Mesenchymal stem cell (in vitro differentiated cells and primary cell): ENCODE data around the gene CXCL5.

Experiments
- DNase-seq: peaks from one replicate; pipeline ENCODE4 v3.0.0-alpha.2; 2013
- H2AFZ ChIP-seq: one replicate; pipeline ENCODE4 v1.6.1; 2013; ENCODE audit warnings: low read depth, mild to moderate bottlenecking, control low read depth, inconsistent platforms, low read length, moderate library complexity
- H2AK5ac ChIP-seq: 2 replicates; pipeline ENCODE4 v1.6.1; 2013; ENCODE audit warnings: low read length, moderate library complexity, mild to moderate bottlenecking, inconsistent platforms; ENCODE audit not compliant: severe bottlenecking
- H2BK120ac ChIP-seq: one replicate; pipeline ENCODE4 v1.6.1; 2013; ENCODE audit warnings: low read depth, mild to moderate bottlenecking, inconsistent platforms, low read length, moderate library complexity
- H2BK12ac ChIP-seq, 2 experiments: one replicate each; pipeline ENCODE4 v1.6.1; 2013; ENCODE audit warnings: inconsistent platforms in 2 of 2, low read length in 2 of 2, mild to moderate bottlenecking in 2 of 2, moderate library complexity in 2 of 2, control low read depth in 1 of 2
- H2BK15ac ChIP-seq: one replicate; pipeline ENCODE4 v1.6.1; 2013; ENCODE audit warnings: mild to moderate bottlenecking, low read depth, inconsistent platforms; ENCODE audit not compliant: poor library complexity, severe bottlenecking
- H2BK5ac ChIP-seq: 2 replicates; pipeline ENCODE4 v1.6.1; 2013; ENCODE audit warnings: low read depth, mild to moderate bottlenecking, low read length, control low read depth, inconsistent platforms; ENCODE audit not compliant: poor library complexity, severe bottlenecking
- H3K14ac ChIP-seq, 2 experiments: one replicate each; pipeline ENCODE4 v1.6.1; 2013; ENCODE audit warnings: inconsistent platforms in 2 of 2, low read length in 2 of 2, control low read depth in 1 of 2, mild to moderate bottlenecking in 1 of 2, moderate library complexity in 1 of 2
- H3K18ac ChIP-seq, 2 experiments: one replicate each; pipeline ENCODE4 v1.6.1; 2013; ENCODE audit warnings: inconsistent platforms in 2 of 2, low read length in 2 of 2, control low read depth in 1 of 2, low read depth in 1 of 2, mild to moderate bottlenecking in 1 of 2
- H3K23ac ChIP-seq, 2 experiments: one replicate each; pipeline ENCODE4 v1.6.1; 2013; ENCODE audit warnings: inconsistent platforms in 2 of 2, low read length in 2 of 2, mild to moderate bottlenecking in 2 of 2, moderate library complexity in 2 of 2, control low read depth in 1 of 2
- H3K27ac ChIP-seq: 2 replicates; pipeline ENCODE4 v1.5.1; 2013; ENCODE audit warnings: mild to moderate bottlenecking, moderate library complexity, low read length, control low read depth, inconsistent platforms; ENCODE audit not compliant: poor library complexity, severe bottlenecking
- H3K27me3 ChIP-seq, 2 experiments: 2 replicates each; pipeline versions ENCODE4 v1.6.1 to v1.7.0; 2013; ENCODE audit warnings: low read length in 2 of 2, mild to moderate bottlenecking in 2 of 2, moderate library complexity in 2 of 2, control low read depth in 1 of 2, inconsistent platforms in 1 of 2; ENCODE audit not compliant: control insufficient read depth in 1 of 2, insufficient read depth in 1 of 2
- H3K36me3 ChIP-seq, 2 experiments: 2 replicates each; pipeline versions ENCODE4 v1.6.1 to v1.7.0; 2013; ENCODE audit warnings: low read length in 2 of 2, control low read depth in 1 of 2, inconsistent platforms in 1 of 2, low read depth in 1 of 2, mild to moderate bottlenecking in 1 of 2; ENCODE audit not compliant: insufficient read depth in 2 of 2, control insufficient read depth in 1 of 2
- H3K4ac ChIP-seq, 2 experiments: one replicate each; pipeline ENCODE4 v1.6.1; 2013; ENCODE audit warnings: inconsistent platforms in 2 of 2, low read length in 2 of 2, mild to moderate bottlenecking in 2 of 2, moderate library complexity in 2 of 2, control low read depth in 1 of 2, low read depth in 1 of 2
- H3K4me1 ChIP-seq: 2 replicates; pipeline ENCODE4 v1.6.1; 2013; ENCODE audit warnings: low read depth, low read length, control low read depth; ENCODE audit not compliant: control insufficient read depth, insufficient read depth
- H3K4me2 ChIP-seq: 2 replicates; pipeline ENCODE4 v1.6.1; 2013; ENCODE audit warnings: low read length, mild to moderate bottlenecking, inconsistent platforms; ENCODE audit not compliant: poor library complexity, severe bottlenecking
- H3K4me3 ChIP-seq, 2 experiments: 2 replicates each; pipeline versions ENCODE4 v1.5.1 to v1.7.0; 2013; ENCODE audit warnings: low read length in 2 of 2, mild to moderate bottlenecking in 2 of 2, control low read depth in 1 of 2, low read depth in 1 of 2; ENCODE audit not compliant: insufficient read depth in 1 of 2
- H3K79me1 ChIP-seq: replicated peaks from 2 replicates; pipeline ENCODE4 v1.6.1; 2013; ENCODE audit warnings: mild to moderate bottlenecking, control low read depth, low read length, inconsistent platforms; ENCODE audit not compliant: poor library complexity, severe bottlenecking
- H3K9ac ChIP-seq: 2 replicates; pipeline ENCODE4 v1.7.0; 2013; ENCODE audit warnings: mild to moderate bottlenecking, low read length, moderate library complexity
- H3K9me3 ChIP-seq: 2 replicates; pipeline ENCODE4 v1.7.0; 2013; ENCODE audit warnings: mild to moderate bottlenecking, low read length; ENCODE audit not compliant: control insufficient read depth
- H4K8ac ChIP-seq: one replicate; pipeline ENCODE4 v1.6.1; 2013; ENCODE audit warnings: inconsistent platforms, mild to moderate bottlenecking, low read length, moderate library complexity
- H4K91ac ChIP-seq: one replicate; pipeline ENCODE4 v1.6.1; 2013; ENCODE audit warnings: mild to moderate bottlenecking, low read length, inconsistent platforms
- WGBS: methylation state at CpG from one replicate; pipeline ENCODE4 v1.1.7; 2013; ENCODE audit warnings: mixed read lengths; 5-methylcytosine and 5-hydroxymethylcytosine counted together

Gene CXCL5

GRCh38 chr4:74032064-74032463, 33.6 kb upstream of the CXCL5 start:
- peak; percentile 18 for DNase-seq
- no peak overlapping the region for H3K27ac ChIP-seq
- H3K9ac ChIP-seq = no peak overlapping the region
- no peaks in the 10 kb centered on the region for H3K4me1 ChIP-seq
- H3K4ac ChIP-seq = no peak overlapping the region
- H3K4me2 ChIP-seq = no peak overlapping the region
- H4K91ac ChIP-seq = no peak overlapping the region
- peak overlapping the region in 1 of 2 experiments; percentile 16 for H3K18ac ChIP-seq
- no peaks in the 10 kb centered on the region for H3K79me1 ChIP-seq
- no peak overlapping the region for H2BK5ac ChIP-seq
- H3K14ac ChIP-seq = no peak overlapping the region
- H2BK15ac ChIP-seq = no peak overlapping the region
- no peak overlapping the region for H2BK120ac ChIP-seq
- no peak overlapping the region for H2AK5ac ChIP-seq
- H2BK12ac ChIP-seq = peak overlapping the region in 1 of 2 experiments; percentile 18
- H3K36me3 ChIP-seq = no peaks in the 10 kb centered on the region
- H3K9me3 ChIP-seq = no peaks in the 10 kb centered on the region
- no peak overlapping the region for H3K23ac ChIP-seq
- no peak overlapping the region for H3K4me3 ChIP-seq
- no peak overlapping the region for H2AFZ ChIP-seq
- no peak overlapping the region for H4K8ac ChIP-seq
- H3K27me3 ChIP-seq = no peaks in the 10 kb centered on the region

- Histone ChIP-seq H3K79me1 (no peaks in the 10 kb centered on the region), H3K9ac (no peak overlapping the region), H3K36me3 (no peaks in the 10 kb centered on the region), H4K8ac (no peak overlapping the region), H3K4me2 (no peak overlapping the region), H2BK120ac (no peak overlapping the region), H3K4me3 (no peak overlapping the region), H3K27me3 (no peaks in the 10 kb centered on the region), H2AK5ac (no peak overlapping the region), H2BK15ac (no peak overlapping the region), H2BK5ac (no peak overlapping the region), H3K27ac (no peak overlapping the region), H3K9me3 (no peaks in the 10 kb centered on the region), H4K91ac (no peak overlapping the region), H3K14ac (no peak overlapping the region), H3K18ac (peak overlapping the region in 1 of 2 experiments; percentile 45), H3K23ac (no peak overlapping the region), H2AFZ (no peak overlapping the region), H3K4me1 (no peaks in the 10 kb centered on the region), H2BK12ac (no peak overlapping the region), H3K4ac (no peak overlapping the region)
- DNase-seq = no peak
Measured at GRCh38 chr4:74031576-74031975, 33.1 kb upstream of the CXCL5 start.

GRCh38 chr4:74030285-74030684, 31.8 kb upstream of the CXCL5 start:
- Histone ChIP-seq H3K4me3 (no peak overlapping the region), H3K23ac (no peak overlapping the region), H2AFZ (no peak overlapping the region), H3K18ac (no peak overlapping the region), H3K36me3 (no peaks in the 10 kb centered on the region), H4K8ac (no peak overlapping the region), H2BK12ac (no peak overlapping the region), H3K9ac (no peak overlapping the region), H3K27me3 (no peaks in the 10 kb centered on the region), H2BK5ac (no peak overlapping the region), H3K4ac (no peak overlapping the region), H3K14ac (no peak overlapping the region), H2BK120ac (no peak overlapping the region), H2BK15ac (no peak overlapping the region), H2AK5ac (no peak overlapping the region), H3K4me1 (no peaks in the 10 kb centered on the region), H3K4me2 (no peak overlapping the region), H3K9me3 (peaks cover 9% of the 10 kb centered on the region), H3K79me1 (no peaks in the 10 kb centered on the region), H3K27ac (no peak overlapping the region), H4K91ac (no peak overlapping the region)
- DNase-seq = no peak

GRCh38 chr4:74028504-74028903, 30.0 kb upstream of the CXCL5 start:
- H3K4ac ChIP-seq = no peak overlapping the region
- H3K18ac ChIP-seq = no peak overlapping the region
- no peak overlapping the region for H2BK120ac ChIP-seq
- H3K27me3 ChIP-seq = no peaks in the 10 kb centered on the region
- no peaks in the 10 kb centered on the region for H3K36me3 ChIP-seq
- WGBS = no CpG with 5 or more reads among the region's 1 CpG
- H2AK5ac ChIP-seq = no peak overlapping the region
- H3K79me1 ChIP-seq = no peaks in the 10 kb centered on the region
- no peak overlapping the region for H3K9ac ChIP-seq
- no peak overlapping the region for H4K8ac ChIP-seq
- H3K4me1 ChIP-seq = no peaks in the 10 kb centered on the region
- no peak overlapping the region for H2BK15ac ChIP-seq
- no peak for DNase-seq
- H2BK12ac ChIP-seq = no peak overlapping the region
- H3K9me3 ChIP-seq = peaks cover 15% of the 10 kb centered on the region
- no peak overlapping the region for H4K91ac ChIP-seq
- no peak overlapping the region for H3K23ac ChIP-seq
- no peak overlapping the region for H3K4me3 ChIP-seq
- H3K14ac ChIP-seq = no peak overlapping the region
- no peak overlapping the region for H2BK5ac ChIP-seq
- H3K27ac ChIP-seq = no peak overlapping the region
- H2AFZ ChIP-seq = no peak overlapping the region
- H3K4me2 ChIP-seq = no peak overlapping the region
